T47D (cell line): ENCODE data around the gene CEP68.

Experiments
- DNase-seq, 2 experiments: peaks; one replicate each; pipeline versions ENCODE4 v3.0.0 to v3.0.0-alpha.2; 2011 to 2012; ENCODE audit warnings: low read depth in 1 of 2, low spot score in 1 of 2
- JUND ChIP-seq: IDR thresholded peaks from 2 replicates; pipeline ENCODE4 v1.6.1; 2012; ENCODE audit warnings: low read depth
- in situ Hi-C: cut with HindIII; loops from 2 replicates; pipeline ENCODE4 v1.10.0; 2016; ENCODE audit warnings: low sequenced_read_pairs, low pct_unique_long_range_greater_than_20kb

CEP68 gene

GRCh38 chr2:65069439-65069824, 13.2 kb downstream of the CEP68 start:
- in situ Hi-C loops = no loop called here
- TF ChIP-seq JUND = no peak

GRCh38 chr2:65070172-65070830, 14.1 kb downstream of the CEP68 start:
- no peak for DNase-seq
- in situ Hi-C loops = no loop called here

More at GRCh38 chr2:65069439-65069824, 13.2 kb downstream of the CEP68 start:
- no peak for DNase-seq

GRCh38 chr2:65070856-65071255, 14.6 kb downstream of the CEP68 start:
- DNase-seq = no peak
- in situ Hi-C loops = no loop called here
- TF ChIP-seq JUND = no peak

More at GRCh38 chr2:65070172-65070830, 14.1 kb downstream of the CEP68 start:
- TF ChIP-seq JUND = no peak

DNA sequence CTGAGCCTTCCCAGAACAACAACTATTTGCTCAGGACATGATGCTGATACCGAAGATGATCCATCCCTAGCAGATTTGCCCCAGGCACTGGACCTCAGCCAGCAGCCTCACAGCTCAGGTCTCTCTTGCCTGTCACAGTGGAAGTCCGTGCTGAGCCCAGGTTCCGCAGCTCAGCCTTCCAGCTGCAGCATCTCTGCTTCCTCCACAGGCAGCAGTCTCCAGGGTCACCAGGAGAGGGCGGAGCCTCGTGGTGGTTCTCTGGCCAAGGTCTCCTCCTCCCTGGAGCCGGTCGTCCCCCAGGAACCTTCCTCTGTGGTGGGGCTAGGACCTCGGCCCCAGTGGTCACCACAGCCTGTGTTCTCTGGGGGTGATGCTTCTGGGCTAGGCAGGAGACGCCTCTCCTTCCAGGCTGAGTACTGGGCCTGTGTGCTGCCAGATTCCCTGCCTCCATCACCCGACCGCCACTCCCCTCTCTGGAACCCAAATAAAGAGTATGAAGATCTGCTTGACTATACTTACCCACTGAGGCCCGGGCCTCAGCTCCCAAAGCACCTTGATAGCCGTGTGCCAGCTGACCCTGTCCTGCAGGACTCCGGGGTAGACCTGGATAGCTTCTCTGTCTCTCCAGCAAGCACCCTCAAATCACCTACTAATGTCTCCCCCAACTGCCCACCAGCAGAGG, 15.4 kb downstream of the CEP68 start:
- in situ Hi-C loops = no loop called here
- DNase-seq = no peak
- no peak for TF ChIP-seq JUND

- no peak for DNase-seq
- TF ChIP-seq JUND = no peak
- in situ Hi-C loops = no loop called here
These were observed 16.2 kb downstream of the CEP68 start for GRCh38 chr2:65072181-65072970.

- no peak for TF ChIP-seq JUND
- no peak for DNase-seq
- in situ Hi-C loops = no loop called here
These were observed 17.8 kb downstream of the CEP68 start for GRCh38 chr2:65073879-65074565.

DNA sequence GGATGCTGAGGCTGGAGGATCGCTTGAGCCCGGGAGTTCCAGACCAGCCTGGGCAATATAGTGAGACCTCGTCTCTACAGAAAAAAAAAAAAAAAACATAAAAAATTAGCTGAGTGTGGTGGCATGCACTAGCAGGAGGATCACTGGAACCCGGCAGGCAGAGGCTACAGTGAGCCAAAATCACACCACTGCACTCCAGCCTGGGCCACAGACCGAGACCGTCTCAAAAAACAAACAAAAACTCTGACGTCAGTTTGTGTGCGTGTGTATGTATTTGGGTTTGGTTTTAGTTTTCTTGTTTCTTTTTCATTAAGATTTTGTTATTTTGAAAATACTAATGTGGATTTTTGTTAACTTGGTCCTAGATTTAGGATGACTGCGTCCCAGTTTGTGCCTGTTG, 19.0 kb downstream of the CEP68 start:
- no peak for TF ChIP-seq JUND
- DNase-seq = no peak
- in situ Hi-C loops = no loop called here

GRCh38 chr2:65075605-65076344, 19.6 kb downstream of the CEP68 start:
- TF ChIP-seq JUND = no peak
- DNase-seq = no peak

GRCh38 chr2:65076345-65076710, 20.1 kb downstream of the CEP68 start:
- TF ChIP-seq JUND = no peak
- DNase-seq = no peak
- in situ Hi-C loops = no loop called here

More at GRCh38 chr2:65075605-65076344, 19.6 kb downstream of the CEP68 start:
- in situ Hi-C loops = no loop called here

DNA sequence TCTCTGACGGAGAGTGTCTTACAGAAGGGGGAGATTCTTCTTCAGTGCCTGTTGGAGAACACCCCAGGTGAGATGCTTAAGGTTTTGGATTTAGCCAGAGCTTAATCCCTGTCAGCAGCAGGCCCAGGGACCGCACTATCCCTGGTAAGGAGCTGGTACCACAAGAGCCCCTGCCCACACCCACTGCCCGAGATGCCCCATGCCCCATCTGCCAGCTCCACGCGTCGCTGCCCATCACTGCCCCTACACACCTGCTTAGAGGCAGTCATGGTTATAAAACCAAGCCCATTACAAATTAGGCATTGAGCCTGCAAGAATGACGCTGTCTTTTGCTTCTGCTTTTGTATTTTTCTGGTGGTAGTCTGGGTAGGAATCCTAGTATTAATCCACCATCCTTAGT, 21.7 kb downstream of the CEP68 start:
- no peak for DNase-seq
- in situ Hi-C loops = no loop called here
- TF ChIP-seq JUND = no peak

DNA sequence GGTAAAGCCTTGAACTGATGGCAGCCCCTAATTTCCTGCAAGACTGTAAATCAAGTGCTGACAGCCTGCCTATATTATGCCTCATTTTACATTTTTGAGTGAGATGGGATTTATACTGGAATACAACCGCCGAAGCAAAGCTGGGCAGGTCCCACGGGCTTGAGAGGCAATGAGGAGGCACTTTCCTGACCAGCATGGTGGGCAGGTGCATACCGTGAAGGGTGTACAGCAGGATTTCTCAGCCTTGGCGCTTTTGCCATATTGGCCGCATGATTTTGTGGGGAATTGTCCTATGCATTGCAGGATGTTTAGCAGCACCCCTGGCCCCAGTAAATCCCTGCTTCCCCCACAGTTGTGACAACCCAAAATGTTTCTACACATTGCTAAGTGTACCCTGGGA, 22.8 kb downstream of the CEP68 start:
- no peak for TF ChIP-seq JUND
- in situ Hi-C loops = no loop called here
- DNase-seq = no peak

DNA sequence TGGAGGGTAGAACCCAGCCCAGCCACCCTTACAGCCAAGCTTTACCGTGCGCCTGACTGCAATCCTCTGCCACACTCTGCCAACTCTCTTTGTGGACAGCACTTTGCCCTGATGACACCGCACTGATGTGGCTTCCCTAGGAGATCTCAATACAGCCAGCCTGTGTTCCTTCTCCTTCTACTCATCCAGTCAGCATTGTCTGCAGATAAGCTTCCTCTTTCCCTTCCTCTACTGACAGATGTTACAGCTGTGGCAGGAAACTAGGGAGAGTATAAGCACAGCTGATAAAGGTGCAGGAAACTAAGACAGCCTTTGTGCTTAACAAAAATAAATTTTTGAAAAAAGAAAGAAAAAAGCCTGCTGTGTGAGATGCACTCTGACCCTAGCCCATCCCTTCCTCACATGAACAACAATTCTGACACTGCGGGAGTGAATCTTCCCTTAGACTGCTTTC, 25.0 kb downstream of the CEP68 start:
- in situ Hi-C loops = no loop called here
- DNase-seq = no peak
- TF ChIP-seq JUND = no peak
